ENCODE measurements around the gene IFT74.
A peak's percentile ranks its signal among the peaks of the same experiment; 100 is the strongest.

DNA sequence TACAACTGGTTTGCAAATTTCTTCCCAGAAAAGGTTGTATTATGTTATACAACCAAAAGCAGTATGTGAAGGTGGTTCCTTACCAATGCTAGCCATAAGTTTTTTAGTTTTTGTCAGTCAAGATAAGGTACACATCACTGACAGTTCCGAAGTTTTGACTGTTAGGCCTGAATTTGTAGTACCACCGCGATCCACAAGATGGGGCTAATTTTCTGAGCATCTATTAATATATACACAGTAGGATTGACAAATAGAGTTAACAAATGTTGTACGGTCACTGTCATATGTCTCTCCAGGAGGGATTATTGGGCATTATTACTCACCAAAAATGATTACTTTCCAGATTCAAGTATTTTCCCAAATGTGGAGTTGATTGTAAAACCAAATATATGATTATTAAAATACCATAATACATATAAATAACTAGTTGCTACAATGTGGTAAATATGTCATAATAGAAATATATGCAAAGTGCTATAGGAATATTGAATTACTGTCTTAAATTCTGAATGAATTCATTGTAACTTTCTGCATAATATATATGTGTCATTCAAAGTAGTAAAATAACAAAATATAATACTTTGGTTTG, 77.7 kb downstream of the IFT74 start:
- TF ChIP-seq CTCF (IDR thresholded peaks at IDR 0.05) (peak; percentile 54 to 70 (median 54)), POLR2A (IDR thresholded peaks at IDR 0.05) (no peak), POLR2AphosphoS5 (IDR thresholded peaks at IDR 0.05; ENCODE audit: insufficient read depth in 1 of 2, low read depth in 1 of 2) (no peak)

All from vagina (tissue), 2 donors.